Putamen (tissue), 1 donor: Measurements from ENCODE around the gene XPC.
A peak's percentile ranks its signal among the peaks of the same experiment; 100 is the strongest.

Source experiments
- DNase-seq: peaks from one replicate; pipeline ENCODE4 v3.0.0-alpha.2; 2016; ENCODE audit warnings: low spot score

The XPC gene

GRCh38 chr3:14147617-14148016 lies 30.8 kb downstream of the XPC start:
- no peak for DNase-seq

DNA sequence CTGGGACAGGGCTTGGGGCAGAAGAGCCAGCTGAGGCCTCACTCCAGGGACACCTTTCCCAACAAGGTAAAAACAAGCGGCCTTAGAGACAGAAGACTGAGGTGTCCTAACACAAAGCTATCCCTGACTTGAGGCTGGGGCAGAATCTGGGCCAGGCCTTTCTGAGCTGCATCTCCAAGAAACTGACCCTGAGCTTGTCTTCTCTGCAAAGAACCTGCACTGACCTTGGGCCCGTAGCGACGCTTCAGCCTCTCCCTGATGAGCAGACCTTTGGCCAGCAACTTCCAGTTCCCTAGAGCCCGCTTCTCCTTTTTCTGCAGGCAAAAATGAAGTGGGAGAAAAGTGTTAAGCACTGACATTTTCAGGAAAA lies 31.4 kb downstream of the XPC start:
- no peak for DNase-seq

DNA sequence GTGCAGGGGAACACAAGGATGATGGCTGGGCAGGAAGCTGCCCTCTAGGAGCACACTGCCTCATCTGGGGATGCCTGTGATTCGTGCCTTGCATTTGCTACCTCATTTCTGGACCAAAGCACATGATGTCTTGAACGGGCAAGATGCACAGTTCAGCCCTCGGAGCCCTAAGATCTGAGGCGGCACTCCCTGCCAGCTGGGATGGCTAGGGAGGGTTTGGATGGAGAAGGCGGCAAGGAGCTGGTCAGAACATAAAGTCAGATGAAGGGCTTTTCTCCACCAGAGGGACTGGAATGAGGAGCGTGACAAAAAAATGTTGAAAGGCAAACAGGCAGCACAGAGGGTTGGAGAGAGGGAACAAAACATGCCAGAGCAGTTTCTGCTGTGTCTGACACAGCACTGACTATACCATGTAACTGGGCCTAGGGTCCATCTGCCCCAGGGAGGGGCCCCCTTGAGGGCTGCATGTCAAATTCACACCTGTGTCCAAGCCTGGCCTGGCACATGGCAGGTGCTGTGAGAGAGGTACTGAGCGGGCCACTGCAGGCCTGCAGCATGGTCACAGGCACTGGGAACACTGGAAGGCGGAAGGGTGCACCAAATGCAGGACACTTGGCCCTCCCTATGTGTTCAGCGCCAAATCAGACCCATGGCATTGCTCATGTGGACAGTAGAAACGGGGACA lies 31.9 kb downstream of the XPC start:
- DNase-seq = no peak

DNA sequence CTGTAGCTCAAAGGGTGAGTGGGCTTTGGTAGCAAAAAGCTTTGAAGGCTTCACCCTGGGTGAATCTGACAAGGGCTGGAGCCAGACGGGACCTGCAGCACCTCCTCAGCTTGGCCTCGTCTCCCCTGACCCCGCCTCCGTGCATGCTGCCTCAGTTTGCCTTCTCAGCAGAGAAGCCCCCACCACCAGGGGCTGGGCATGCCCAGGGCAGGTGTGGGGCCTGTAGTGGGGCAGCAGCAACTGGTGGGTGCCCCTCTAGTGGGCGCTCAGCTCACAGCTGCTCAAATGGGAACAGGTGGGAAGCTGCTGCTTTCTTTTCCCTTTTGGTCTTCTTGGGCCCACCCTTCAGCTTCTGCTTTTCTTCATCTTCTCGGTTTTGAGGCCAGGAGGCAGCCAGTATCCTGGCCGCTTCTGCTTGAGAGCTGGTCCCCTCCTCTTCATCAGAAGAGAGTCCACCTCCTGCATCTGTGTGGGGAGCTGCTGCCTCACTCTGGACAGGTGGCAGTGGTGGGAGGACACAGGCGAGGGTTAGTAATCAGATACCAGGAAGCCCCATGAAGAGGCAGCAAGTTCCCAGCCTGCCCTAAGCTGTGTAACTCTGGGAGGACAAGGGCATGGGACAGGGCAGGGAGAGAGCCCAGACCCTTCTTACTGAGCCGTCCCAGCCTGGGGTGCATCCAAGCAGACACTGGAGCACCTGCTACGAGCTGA lies 32.6 kb downstream of the XPC start:
- DNase-seq = no peak

DNA sequence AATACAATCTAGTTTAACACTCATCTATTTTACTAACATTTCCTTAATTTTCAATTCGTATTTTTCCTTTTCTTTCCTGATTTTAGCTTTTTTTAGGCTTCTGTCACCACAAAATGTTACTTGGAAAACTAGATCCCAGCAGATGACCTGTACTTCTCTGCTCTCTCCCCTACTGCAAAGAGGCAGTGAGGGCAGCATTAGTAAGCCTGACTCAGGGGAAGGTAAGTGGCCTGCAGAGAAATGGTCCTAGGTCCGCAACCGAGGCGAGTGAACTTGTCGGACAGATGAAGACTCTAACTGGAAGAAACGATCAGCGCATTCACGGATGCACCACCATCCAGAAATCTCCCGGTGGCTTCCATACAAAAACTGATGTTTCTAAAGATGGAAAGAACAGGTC lies 33.2 kb downstream of the XPC start:
- no peak for DNase-seq

DNA sequence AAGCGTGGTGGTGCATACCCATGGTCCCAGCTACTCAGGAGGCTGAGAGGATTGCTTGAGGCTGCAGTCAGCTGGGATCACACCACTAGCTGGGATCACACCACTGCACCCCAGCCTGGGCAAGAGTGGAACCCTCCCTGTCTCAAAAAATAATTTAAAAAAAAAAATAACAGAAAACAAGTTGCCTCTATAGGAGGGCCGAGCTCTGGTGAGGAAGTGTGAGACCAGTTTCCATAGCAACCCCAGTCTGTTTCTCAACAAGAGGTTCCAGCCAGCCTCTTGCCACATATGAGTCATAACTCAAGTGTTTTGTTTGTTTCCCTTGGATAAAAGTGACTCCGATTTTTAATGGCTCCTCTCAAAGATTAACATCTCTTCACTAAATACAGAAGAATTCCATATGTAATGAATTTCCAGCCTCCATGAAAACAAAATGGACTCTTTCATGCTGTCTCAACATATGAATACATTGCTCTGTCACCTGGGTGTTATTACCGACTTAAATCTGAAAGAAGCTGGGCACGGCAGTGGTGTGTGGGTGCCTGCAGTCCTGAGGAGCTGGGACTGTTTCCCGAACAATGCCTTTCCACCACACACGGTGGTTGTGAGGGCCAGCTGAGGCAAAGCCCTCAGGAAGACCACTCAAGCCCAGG lies 33.9 kb downstream of the XPC start:
- DNase-seq = peak; percentile 62

- DNase-seq = no peak
These were observed 34.9 kb downstream of the XPC start for GRCh38 chr3:14143271-14144225.

GRCh38 chr3:14142567-14143270 lies 35.7 kb downstream of the XPC start:
- no peak for DNase-seq

GRCh38 chr3:14141602-14142341 lies 36.6 kb downstream of the XPC start:
- no peak for DNase-seq

DNA sequence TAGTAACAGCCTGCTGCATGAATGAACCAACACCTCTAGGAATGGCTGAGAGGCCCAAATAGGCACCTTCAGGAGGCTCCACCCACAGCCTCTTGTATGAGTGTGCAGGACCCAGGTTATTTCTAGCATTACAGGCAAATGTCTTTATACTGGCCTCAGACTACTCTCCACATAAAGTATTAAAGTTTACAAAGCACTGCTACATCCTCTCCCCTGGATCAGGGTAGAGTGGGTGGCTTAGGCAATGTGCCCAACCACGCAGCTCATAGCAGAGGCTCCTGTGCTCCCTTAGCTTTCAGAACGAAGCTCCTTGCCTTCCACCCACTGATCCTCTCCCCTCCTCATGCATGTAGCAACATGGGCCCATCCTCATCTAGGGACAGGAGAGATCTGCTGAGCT lies 37.3 kb downstream of the XPC start:
- DNase-seq = peak; percentile 34

GRCh38 chr3:14140668-14141067 lies 37.7 kb downstream of the XPC start:
- no peak for DNase-seq

DNA sequence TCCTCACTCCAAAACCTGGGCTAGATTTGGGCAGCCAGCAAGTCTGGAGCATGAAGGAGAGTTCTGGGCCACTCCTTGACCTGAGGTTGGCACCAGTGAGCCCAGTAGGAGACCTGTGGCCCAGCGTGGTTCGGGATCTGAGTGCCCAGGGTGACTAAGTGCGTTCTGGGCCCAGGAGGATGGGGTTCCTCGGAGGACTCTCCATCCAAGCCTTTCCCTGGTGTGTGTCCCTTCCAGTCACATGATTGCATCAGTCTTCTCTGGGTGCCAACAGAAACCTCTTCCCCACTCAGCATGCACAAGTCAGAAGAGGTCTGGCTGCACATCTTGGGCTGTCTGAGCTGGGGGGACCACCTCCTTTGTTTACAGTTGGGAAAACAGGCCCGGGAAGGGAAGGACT lies 38.6 kb downstream of the XPC start:
- no peak for DNase-seq

DNA sequence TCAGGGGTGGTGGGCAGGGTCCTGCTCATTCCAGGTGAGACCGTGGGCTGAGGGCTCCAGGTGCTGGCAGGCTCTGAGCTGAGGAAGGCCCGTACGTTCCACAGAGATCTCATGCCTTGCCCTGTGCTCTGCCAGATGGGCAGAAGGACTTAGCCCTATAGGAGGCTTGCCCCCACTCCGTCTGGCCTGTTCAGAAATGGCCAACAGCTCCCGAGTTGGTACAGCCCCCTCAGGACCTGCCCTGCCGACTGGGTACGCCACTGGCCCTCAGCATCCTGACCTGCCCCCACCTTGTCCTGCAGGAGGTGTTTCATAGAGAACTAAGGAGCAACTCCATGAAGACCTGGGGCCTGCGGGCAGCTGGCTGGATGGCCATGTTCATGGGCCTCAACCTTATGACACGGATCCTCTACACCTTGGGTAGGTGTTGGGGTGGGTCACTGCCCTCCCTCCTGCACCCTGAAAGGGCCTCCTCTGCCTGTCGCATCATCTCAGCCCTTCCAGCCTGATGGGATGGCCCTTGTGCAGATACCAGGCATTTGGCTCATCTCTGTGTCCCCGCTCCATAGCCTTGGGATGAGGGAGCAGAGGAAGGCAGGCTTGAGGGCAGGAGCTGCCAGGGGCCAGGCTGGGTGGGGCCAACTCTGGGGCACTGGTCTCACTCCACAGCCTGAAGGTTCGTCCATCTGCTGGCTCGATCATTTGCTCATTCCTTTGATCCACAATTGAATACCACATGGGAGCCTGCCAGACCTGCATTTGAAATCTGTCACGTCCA lies 39.3 kb downstream of the XPC start:
- no peak for DNase-seq

GRCh38 chr3:14138109-14138877 lies 40.1 kb downstream of the XPC start:
- peak; percentile 33 for DNase-seq

- no peak for DNase-seq
These were observed 41.0 kb downstream of the XPC start for GRCh38 chr3:14137445-14137844.

DNA sequence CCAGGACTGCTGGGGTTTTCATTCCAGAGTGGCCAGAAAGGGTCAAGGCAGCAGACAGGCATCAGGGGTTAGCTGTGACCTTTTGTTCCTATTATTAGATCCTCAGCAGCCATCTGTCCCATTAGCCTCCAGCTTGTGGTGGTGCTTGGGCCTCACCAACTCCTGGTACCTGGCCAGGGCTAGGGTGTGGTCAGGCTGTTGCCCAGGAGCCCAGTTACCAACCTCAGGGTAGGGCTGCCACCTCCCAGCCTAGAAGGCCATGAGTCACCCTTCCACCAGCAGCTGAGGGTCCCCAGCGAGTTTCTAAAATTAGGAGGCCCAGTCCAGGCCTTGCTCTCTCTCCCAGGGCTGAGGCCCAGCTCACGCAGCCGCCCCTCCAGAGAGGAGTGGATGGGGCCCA lies 41.4 kb downstream of the XPC start:
- no peak for DNase-seq

DNA sequence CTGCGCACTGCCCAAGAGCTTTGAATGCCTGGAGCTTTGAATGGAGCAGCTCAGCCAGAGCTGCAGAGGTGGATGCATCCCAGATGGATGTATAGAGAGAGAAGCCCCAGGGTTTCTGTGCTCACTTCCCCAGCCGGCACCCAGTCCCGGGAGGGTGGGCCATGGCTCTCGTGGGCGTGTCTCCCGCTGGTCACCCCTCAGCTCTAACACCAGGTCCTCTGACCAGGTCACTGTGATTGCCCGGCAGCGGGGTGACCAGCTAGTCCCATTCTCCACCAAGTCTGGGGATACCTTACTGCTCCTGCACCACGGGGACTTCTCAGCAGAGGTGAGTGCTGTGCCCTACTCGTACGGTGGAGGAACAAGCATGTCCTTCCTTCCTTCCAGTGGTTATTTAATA lies 42.8 kb downstream of the XPC start:
- DNase-seq = no peak

- no peak for DNase-seq
These were observed 44.1 kb downstream of the XPC start for GRCh38 chr3:14134291-14134690.

GRCh38 chr3:14133876-14134275 lies 44.5 kb downstream of the XPC start:
- DNase-seq = no peak
